Neuronal stem cell (in vitro differentiated cells): ENCODE results near the gene CBX8.
A peak's percentile ranks its signal among the peaks of the same experiment; 100 is the strongest.

ENCODE experiments used
- DNase-seq: peaks from one replicate; pipeline ENCODE4 v3.0.0-alpha.2; 2013; ENCODE audit warnings: low spot score
- H2AFZ ChIP-seq: one replicate; pipeline ENCODE4 v1.6.1; 2013; ENCODE audit warnings: mild to moderate bottlenecking, low read length, inconsistent platforms
- H2AK5ac ChIP-seq: 2 replicates; pipeline ENCODE4 v1.6.1; 2013; ENCODE audit warnings: low read depth, mild to moderate bottlenecking, inconsistent platforms, low read length, moderate library complexity, mixed read lengths
- H2BK120ac ChIP-seq: 2 replicates; pipeline ENCODE4 v1.6.1; 2013; ENCODE audit warnings: low read depth, mild to moderate bottlenecking, inconsistent platforms, low read length, moderate library complexity, mixed read lengths
- H2BK12ac ChIP-seq: one replicate; pipeline ENCODE4 v1.6.1; 2013; ENCODE audit warnings: low read length, inconsistent platforms
- H2BK15ac ChIP-seq: 2 replicates; pipeline ENCODE4 v1.6.1; 2013; ENCODE audit warnings: mild to moderate bottlenecking, low read length, inconsistent platforms, mixed read lengths
- H2BK5ac ChIP-seq: one replicate; pipeline ENCODE4 v1.6.1; 2013; ENCODE audit warnings: inconsistent platforms, mild to moderate bottlenecking, low read length, moderate library complexity
- H3K14ac ChIP-seq: one replicate; pipeline ENCODE4 v1.6.1; 2013; ENCODE audit warnings: low read length, inconsistent platforms
- H3K18ac ChIP-seq: 2 replicates; pipeline ENCODE4 v1.6.1; 2013; ENCODE audit warnings: low read length, inconsistent platforms
- H3K23ac ChIP-seq: 2 replicates; pipeline ENCODE4 v1.6.1; 2013; ENCODE audit warnings: low read depth, mild to moderate bottlenecking, mixed read lengths, low read length, inconsistent platforms; ENCODE audit not compliant: poor library complexity
- H3K27ac ChIP-seq: replicated peaks from 3 replicates; pipeline ENCODE4 v1.5.1; 2013; ENCODE audit warnings: low read length, inconsistent platforms
- H3K27me3 ChIP-seq, 3 experiments: 2 replicates each; pipeline ENCODE4 v1.6.1; 2013; ENCODE audit warnings: low read length in 3 of 3, mild to moderate bottlenecking in 2 of 3, inconsistent platforms in 1 of 3, low read depth in 1 of 3, mixed read lengths in 1 of 3, moderate library complexity in 1 of 3; ENCODE audit not compliant: control insufficient read depth in 3 of 3, insufficient read depth in 3 of 3
- H3K36me3 ChIP-seq, 2 donors: replicated peaks in 1 of 2; 2 replicates each; pipeline ENCODE4 v1.6.1; 2013; ENCODE audit warnings: low read length in 2 of 2; ENCODE audit not compliant: control insufficient read depth in 2 of 2, insufficient read depth in 2 of 2
- H3K4ac ChIP-seq: 2 replicates; pipeline ENCODE4 v1.6.1; 2013; ENCODE audit warnings: inconsistent platforms, mild to moderate bottlenecking, low read length, moderate library complexity
- H3K4me1 ChIP-seq, 2 donors: 1 replicate in 1 of 2; 2 replicates in 1 of 2; pipeline ENCODE4 v1.6.1; 2013; ENCODE audit warnings: low read length in 2 of 2, low read depth in 1 of 2; ENCODE audit not compliant: control insufficient read depth in 2 of 2, insufficient read depth in 1 of 2
- H3K4me2 ChIP-seq: one replicate; pipeline ENCODE4 v1.6.1; 2013; ENCODE audit warnings: mild to moderate bottlenecking, low read length, inconsistent platforms; ENCODE audit not compliant: insufficient read depth, poor library complexity, severe bottlenecking
- H3K4me3 ChIP-seq, 2 donors: 2 replicates each; pipeline ENCODE4 v1.5.1; 2013; ENCODE audit warnings: low read length in 2 of 2, mild to moderate bottlenecking in 2 of 2, inconsistent platforms in 1 of 2, moderate library complexity in 1 of 2
- H3K79me1 ChIP-seq: one replicate; pipeline ENCODE4 v1.6.1; 2013; ENCODE audit warnings: low read depth, mild to moderate bottlenecking, inconsistent platforms, low read length, moderate library complexity
- H3K9ac ChIP-seq: one replicate; pipeline ENCODE4 v1.6.1; 2013; ENCODE audit warnings: mild to moderate bottlenecking, low read depth, low read length, inconsistent platforms; ENCODE audit not compliant: poor library complexity
- H3K9me3 ChIP-seq, 2 donors: replicated peaks in 1 of 2; 2 replicates each; pipeline versions ENCODE3 to v1.6.1; 2013; ENCODE audit warnings: low read length in 2 of 2, mild to moderate bottlenecking in 2 of 2, inconsistent platforms in 1 of 2, low read depth in 1 of 2, mixed read lengths in 1 of 2, moderate library complexity in 1 of 2; ENCODE audit not compliant: control insufficient read depth in 2 of 2, insufficient read depth in 1 of 2
- H4K8ac ChIP-seq: one replicate; pipeline ENCODE4 v1.6.1; 2013; ENCODE audit warnings: low read depth, mild to moderate bottlenecking, inconsistent platforms, low read length, moderate library complexity
- H4K91ac ChIP-seq: one replicate; pipeline ENCODE4 v1.6.1; 2013; ENCODE audit warnings: low read length, low read depth, mild to moderate bottlenecking, inconsistent platforms; ENCODE audit not compliant: poor library complexity
- WGBS, 2 donors: extraction: QIAGEN DNeasy Blood & Tissue Kit; methylation state at CpG; one replicate each; pipeline ENCODE4 v1.1.7; 2013; ENCODE audit warnings: missing lambda C conversion rate in 2 of 2, mixed read lengths in 1 of 2; ENCODE audit not compliant: insufficient read length in 2 of 2, insufficient replicate concordance in 1 of 2; ENCODE audit errors: extremely low coverage in 2 of 2; 5-methylcytosine and 5-hydroxymethylcytosine counted together

Gene CBX8

GRCh38 chr17:79789943-79790804 lies 6.7 kb downstream of the CBX8 start:
- peak overlapping the region; percentile 78 for H3K4me2 ChIP-seq
- H2AK5ac ChIP-seq, result peak overlapping the region; percentile 99
- H3K27me3 ChIP-seq, result peaks cover 26 to 60% (median 35%) of the 10 kb centered on the region in 3 experiments
- H3K27ac ChIP-seq, result no peak overlapping the region
- peak overlapping the region; percentile 71 for H3K23ac ChIP-seq
- H2BK12ac ChIP-seq, result peak overlapping the region; percentile 75
- no peak for DNase-seq
- peak overlapping the region; percentile 82 for H2BK5ac ChIP-seq
- H3K14ac ChIP-seq, result peak overlapping the region; percentile 49
- no peak overlapping the region for H4K8ac ChIP-seq
- peak overlapping the region; percentile 73 for H3K9ac ChIP-seq
- H3K9me3 ChIP-seq, result peaks cover 2 to 5% of the 10 kb centered on the region in 2 donors
- H3K4ac ChIP-seq, result no peak overlapping the region
- peak overlapping the region; percentile 97 for H3K18ac ChIP-seq
- peaks cover 4% of the 10 kb centered on the region for H3K79me1 ChIP-seq
- H4K91ac ChIP-seq, result no peak overlapping the region
- peak overlapping the region; percentile 87 for H2AFZ ChIP-seq
- H2BK15ac ChIP-seq, result peak overlapping the region; percentile 95
- peak overlapping the region; percentile 81 for H2BK120ac ChIP-seq
- peaks cover 34 to 55% of the 10 kb centered on the region in 2 donors for H3K4me1 ChIP-seq
- H3K4me3 ChIP-seq, result peak overlapping the region; percentile 34 to 70
- H3K36me3 ChIP-seq, result peaks cover 13 to 25% of the 10 kb centered on the region in 2 donors
- WGBS, 2 donors, result no CpG with 5 or more reads among the region's 74 CpGs

GRCh38 chr17:79788989-79789942 lies 7.6 kb downstream of the CBX8 start:
- H2BK12ac ChIP-seq, result peak overlapping the region; percentile 53
- H2AFZ ChIP-seq, result peak overlapping the region; percentile 87
- H3K27me3 ChIP-seq, result peaks cover 26 to 52% (median 35%) of the 10 kb centered on the region in 3 experiments
- peaks cover 17 to 25% of the 10 kb centered on the region in 2 donors for H3K36me3 ChIP-seq
- peak overlapping the region; percentile 73 for H3K9ac ChIP-seq
- H3K4me2 ChIP-seq, result peak overlapping the region; percentile 78
- peak overlapping the region; percentile 71 for H3K23ac ChIP-seq
- peak overlapping the region; percentile 81 for H2BK120ac ChIP-seq
- peak overlapping the region; percentile 95 for H2BK15ac ChIP-seq
- H3K18ac ChIP-seq, result peak overlapping the region; percentile 97
- H3K79me1 ChIP-seq, result peaks cover 4% of the 10 kb centered on the region
- peak overlapping the region; percentile 27 for H3K4ac ChIP-seq
- WGBS, 2 donors, result no CpG with 5 or more reads among the region's 52 CpGs
- peaks cover 2 to 5% of the 10 kb centered on the region in 2 donors for H3K9me3 ChIP-seq
- H4K91ac ChIP-seq, result peak overlapping the region; percentile 35
- no peak overlapping the region for H3K27ac ChIP-seq
- H2BK5ac ChIP-seq, result peak overlapping the region; percentile 82
- H3K14ac ChIP-seq, result peak overlapping the region; percentile 95
- H4K8ac ChIP-seq, result no peak overlapping the region
- H2AK5ac ChIP-seq, result peak overlapping the region; percentile 94
- no peak for DNase-seq
- peak overlapping the region; percentile 34 to 70 for H3K4me3 ChIP-seq
- H3K4me1 ChIP-seq, result peaks cover 30 to 48% of the 10 kb centered on the region in 2 donors

GRCh38 chr17:79788455-79788854 lies 8.4 kb downstream of the CBX8 start:
- Histone ChIP-seq H3K4ac (no peak overlapping the region), H3K79me1 (peaks cover 7% of the 10 kb centered on the region), H3K27me3 (peaks cover 26 to 48% (median 33%) of the 10 kb centered on the region in 3 experiments), H3K4me1 (peaks cover 24 to 41% of the 10 kb centered on the region in 2 donors), H2AFZ (no peak overlapping the region), H4K8ac (no peak overlapping the region), H3K4me3 (no peak overlapping the region), H2BK12ac (no peak overlapping the region), H3K36me3 (peaks cover 22 to 30% of the 10 kb centered on the region in 2 donors), H2BK120ac (no peak overlapping the region), H4K91ac (no peak overlapping the region), H2BK15ac (no peak overlapping the region), H2AK5ac (no peak overlapping the region), H3K9me3 (peaks cover 2 to 5% of the 10 kb centered on the region in 2 donors), H3K9ac (no peak overlapping the region), H2BK5ac (no peak overlapping the region), H3K23ac (no peak overlapping the region), H3K4me2 (no peak overlapping the region), H3K14ac (no peak overlapping the region), H3K18ac (no peak overlapping the region), H3K27ac (no peak overlapping the region)
- no peak for DNase-seq
- no CpG with 5 or more reads among the region's 5 CpGs for WGBS, 2 donors
